Panc1 (cell line): ENCODE results near the gene MAGI1. TPM values are rescaled to one million over a fixed set of nuclear protein-coding genes. Genes with fewer than 3 reads are reported as not detected.

Experiments
- ATAC-seq: fragments of 200-7000 bp; cut with Tn5 transposase; 2 replicates; pipeline ENCODE4 v1.9.1; 2020; ENCODE audit warnings: mild to moderate bottlenecking, moderate library complexity
- BruUV-seq: library from RNA; stranded (reverse); fragments of 400-500 nt; replicated peaks from 2 replicates; lab custom pipeline; 2021; lab: Mats Ljungman, UMichigan
- CTCF ChIA-PET: fragments of 300-600 bp; sonication (Branson Sonifier 250); formaldehyde crosslinking; loops from one replicate; lab custom pipeline; 2022; ENCODE audit warnings: antibody characterized with exemption; lab: Charles Lee
- POLR2A ChIA-PET: fragments of 300-600 bp; sonication (Branson Sonifier 250); formaldehyde crosslinking; loops from one replicate; lab custom pipeline; 2022; ENCODE audit warnings: antibody characterized with exemption; lab: Charles Lee
- DNase-seq: peaks from one replicate; pipeline ENCODE4 v3.0.0-alpha.2; 2010; ENCODE audit warnings: low read depth, low spot score
- H3K27ac ChIP-seq: 2 replicates; pipeline ENCODE4 v1.5.1; 2011; ENCODE audit warnings: mild to moderate bottlenecking, low read length, inconsistent platforms
- H3K27me3 ChIP-seq: fragments of 200-500 bp; sonication (Bioruptor generic); 2 replicates; pipeline ENCODE4 v1.6.0; 2014; ENCODE audit warnings: low read length, inconsistent platforms; ENCODE audit not compliant: control insufficient read depth, insufficient read depth
- H3K36me3 ChIP-seq: fragments of 200-500 bp; sonication (Bioruptor generic); 2 replicates; pipeline ENCODE4 v1.5.1; 2014; ENCODE audit warnings: inconsistent platforms, mild to moderate bottlenecking, low read length, moderate library complexity; ENCODE audit not compliant: control insufficient read depth, insufficient read depth
- H3K4me1 ChIP-seq: 2 replicates; pipeline ENCODE4 v1.5.1; 2011; ENCODE audit warnings: inconsistent platforms, mild to moderate bottlenecking, low read length, moderate library complexity; ENCODE audit not compliant: control insufficient read depth, insufficient read depth
- H3K4me3 ChIP-seq, 2 experiments: 2 replicates each; pipeline ENCODE4 v1.5.1; 2011 to 2012; ENCODE audit warnings: low read depth in 2 of 2, low read length in 2 of 2, mild to moderate bottlenecking in 2 of 2, inconsistent platforms in 1 of 2, moderate library complexity in 1 of 2
- H3K9me3 ChIP-seq: fragments of 200-500 bp; sonication (Bioruptor generic); 2 replicates; pipeline ENCODE4 v1.5.1; 2014; ENCODE audit warnings: low read depth, mild to moderate bottlenecking, inconsistent platforms, low read length, moderate library complexity; ENCODE audit not compliant: control insufficient read depth, insufficient read depth
- POLR2AphosphoS5 ChIP-seq: IDR thresholded peaks from 2 replicates; pipeline ENCODE4 v1.6.1; 2012; ENCODE audit warnings: mild to moderate bottlenecking, low read depth, low read length, moderate library complexity
- SIN3A ChIP-seq: IDR thresholded peaks from 2 replicates; pipeline ENCODE4 v1.6.1; 2012; ENCODE audit warnings: low read depth, mild to moderate bottlenecking, low read length, moderate library complexity, borderline replicate concordance; ENCODE audit not compliant: insufficient read depth
- TCF7L2 ChIP-seq: IDR thresholded peaks from 2 replicates; pipeline ENCODE4 v1.6.1; 2011; ENCODE audit warnings: mild to moderate bottlenecking, low read depth, low read length, inconsistent platforms
- in situ Hi-C: cut with HindIII; loops from 2 replicates; pipeline ENCODE4 v1.10.0; 2016; ENCODE audit warnings: low sequenced_read_pairs, low pct_unique_long_range_greater_than_20kb
- intact Hi-C: fragments of 100-400 bp; cut with micrococcal nuclease; formaldehyde crosslinking; loops from one replicate; pipeline ENCODE4 v1.10.0; 2022; ENCODE audit not compliant: unreplicated experiment
- total RNA-seq: library from RNA; stranded (reverse); gene quantifications from one replicate; pipeline ENCODE4 v1.2.1, GENCODE V29; 2021; ENCODE audit not compliant: unreplicated experiment
- TF ChIP-seq, protein P1 (sequence below), 2 experiments: IDR thresholded peaks; 2 replicates each; pipeline ENCODE4 v1.6.1; 2011 to 2012; ENCODE audit warnings: low read depth in 2 of 2, control low read depth in 1 of 2, low read length in 1 of 2, mild to moderate bottlenecking in 1 of 2, moderate library complexity in 1 of 2; ENCODE audit not compliant: insufficient read depth in 1 of 2
- TF ChIP-seq, protein P2 (sequence below): fragments of 450-650 bp; IDR thresholded peaks from 2 replicates; pipeline ENCODE4 v1.5.1; 2017; ENCODE audit warnings: mild to moderate bottlenecking

The MAGI1 gene
- total RNA-seq, 1 experiment from 2014 or later, result 9.5 TPM

DNA sequence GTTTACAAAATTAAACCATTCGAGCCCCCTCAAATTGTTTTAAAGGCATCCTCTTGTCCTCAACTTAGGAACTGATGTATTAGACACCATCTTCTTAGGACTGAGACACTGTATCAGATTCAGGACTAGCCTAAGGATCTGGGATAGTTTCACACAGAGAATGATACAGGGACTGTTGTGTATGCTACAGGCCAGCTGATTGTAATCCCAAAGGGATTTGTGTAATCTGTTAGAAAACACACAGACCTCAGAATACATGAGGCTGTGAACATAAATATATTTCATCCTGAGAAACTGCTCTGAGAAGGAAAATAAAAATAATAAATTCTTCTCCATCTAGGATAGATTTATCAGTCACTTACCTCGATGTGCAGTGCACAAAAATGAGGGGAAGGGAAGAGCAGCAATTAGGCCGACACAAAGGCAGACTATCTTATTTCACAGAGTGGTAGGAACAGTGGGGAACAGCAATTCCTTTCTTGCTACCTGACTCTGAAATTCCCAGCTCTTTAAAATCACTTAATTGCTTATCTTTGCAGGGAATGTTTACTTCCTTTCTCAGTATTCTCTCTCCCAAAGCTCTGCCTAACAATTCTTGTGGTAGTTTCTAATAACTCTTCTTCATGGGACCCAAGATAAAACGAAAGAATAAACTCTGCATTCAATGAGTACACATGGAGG, 322.5 kb downstream of the MAGI1 start:
- H3K27ac ChIP-seq, result no peak overlapping the region
- H3K27me3 ChIP-seq, result no peaks in the 10 kb centered on the region
- ATAC-seq, result no peak
- H3K4me3 ChIP-seq, result no peak overlapping the region
- no peaks in the 10 kb centered on the region for H3K36me3 ChIP-seq
- no peak for DNase-seq
- intact Hi-C loops (no loop called here), in situ Hi-C loops (no loop called here)
- POLR2A ChIA-PET, result no interaction called here
- no TSS peak for BruUV-seq
- TF ChIP-seq TCF7L2 (no peak), POLR2AphosphoS5 (no peak), SIN3A (no peak)
- TF ChIP-seq, protein P1, sequence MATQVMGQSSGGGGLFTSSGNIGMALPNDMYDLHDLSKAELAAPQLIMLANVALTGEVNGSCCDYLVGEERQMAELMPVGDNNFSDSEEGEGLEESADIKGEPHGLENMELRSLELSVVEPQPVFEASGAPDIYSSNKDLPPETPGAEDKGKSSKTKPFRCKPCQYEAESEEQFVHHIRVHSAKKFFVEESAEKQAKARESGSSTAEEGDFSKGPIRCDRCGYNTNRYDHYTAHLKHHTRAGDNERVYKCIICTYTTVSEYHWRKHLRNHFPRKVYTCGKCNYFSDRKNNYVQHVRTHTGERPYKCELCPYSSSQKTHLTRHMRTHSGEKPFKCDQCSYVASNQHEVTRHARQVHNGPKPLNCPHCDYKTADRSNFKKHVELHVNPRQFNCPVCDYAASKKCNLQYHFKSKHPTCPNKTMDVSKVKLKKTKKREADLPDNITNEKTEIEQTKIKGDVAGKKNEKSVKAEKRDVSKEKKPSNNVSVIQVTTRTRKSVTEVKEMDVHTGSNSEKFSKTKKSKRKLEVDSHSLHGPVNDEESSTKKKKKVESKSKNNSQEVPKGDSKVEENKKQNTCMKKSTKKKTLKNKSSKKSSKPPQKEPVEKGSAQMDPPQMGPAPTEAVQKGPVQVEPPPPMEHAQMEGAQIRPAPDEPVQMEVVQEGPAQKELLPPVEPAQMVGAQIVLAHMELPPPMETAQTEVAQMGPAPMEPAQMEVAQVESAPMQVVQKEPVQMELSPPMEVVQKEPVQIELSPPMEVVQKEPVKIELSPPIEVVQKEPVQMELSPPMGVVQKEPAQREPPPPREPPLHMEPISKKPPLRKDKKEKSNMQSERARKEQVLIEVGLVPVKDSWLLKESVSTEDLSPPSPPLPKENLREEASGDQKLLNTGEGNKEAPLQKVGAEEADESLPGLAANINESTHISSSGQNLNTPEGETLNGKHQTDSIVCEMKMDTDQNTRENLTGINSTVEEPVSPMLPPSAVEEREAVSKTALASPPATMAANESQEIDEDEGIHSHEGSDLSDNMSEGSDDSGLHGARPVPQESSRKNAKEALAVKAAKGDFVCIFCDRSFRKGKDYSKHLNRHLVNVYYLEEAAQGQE (IDR thresholded peaks at IDR 0.05; ENCODE audit: insufficient read depth in 1 of 2, low read depth in 2 of 2, low read length in 1 of 2), result no peak
- TF ChIP-seq, protein P2, sequence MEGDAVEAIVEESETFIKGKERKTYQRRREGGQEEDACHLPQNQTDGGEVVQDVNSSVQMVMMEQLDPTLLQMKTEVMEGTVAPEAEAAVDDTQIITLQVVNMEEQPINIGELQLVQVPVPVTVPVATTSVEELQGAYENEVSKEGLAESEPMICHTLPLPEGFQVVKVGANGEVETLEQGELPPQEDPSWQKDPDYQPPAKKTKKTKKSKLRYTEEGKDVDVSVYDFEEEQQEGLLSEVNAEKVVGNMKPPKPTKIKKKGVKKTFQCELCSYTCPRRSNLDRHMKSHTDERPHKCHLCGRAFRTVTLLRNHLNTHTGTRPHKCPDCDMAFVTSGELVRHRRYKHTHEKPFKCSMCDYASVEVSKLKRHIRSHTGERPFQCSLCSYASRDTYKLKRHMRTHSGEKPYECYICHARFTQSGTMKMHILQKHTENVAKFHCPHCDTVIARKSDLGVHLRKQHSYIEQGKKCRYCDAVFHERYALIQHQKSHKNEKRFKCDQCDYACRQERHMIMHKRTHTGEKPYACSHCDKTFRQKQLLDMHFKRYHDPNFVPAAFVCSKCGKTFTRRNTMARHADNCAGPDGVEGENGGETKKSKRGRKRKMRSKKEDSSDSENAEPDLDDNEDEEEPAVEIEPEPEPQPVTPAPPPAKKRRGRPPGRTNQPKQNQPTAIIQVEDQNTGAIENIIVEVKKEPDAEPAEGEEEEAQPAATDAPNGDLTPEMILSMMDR, result no peak
- H3K9me3 ChIP-seq, result no peaks in the 10 kb centered on the region
- CTCF ChIA-PET, result no interaction called here
- no peaks in the 10 kb centered on the region for H3K4me1 ChIP-seq

DNA sequence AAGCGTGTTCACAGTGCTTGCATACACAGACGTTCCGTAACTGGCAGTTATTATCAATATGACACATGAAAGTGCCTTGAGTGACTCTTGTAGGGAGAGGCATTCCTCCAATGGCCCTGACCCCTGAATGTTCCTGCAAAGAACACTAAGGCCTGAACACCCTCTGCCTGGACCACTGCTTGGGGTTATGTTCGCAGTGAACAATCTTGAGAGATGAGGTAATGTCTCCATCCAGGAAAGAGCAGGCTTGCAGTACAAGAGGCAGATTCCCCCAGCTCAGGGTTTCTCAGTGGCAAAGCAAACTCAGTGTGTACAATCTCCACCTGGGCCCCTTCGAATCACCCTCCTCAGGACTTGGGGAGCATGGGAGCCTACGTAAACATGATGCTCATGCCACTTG, 324.6 kb downstream of the MAGI1 start:
- H3K27me3 ChIP-seq, result no peaks in the 10 kb centered on the region
- ChIA-PET POLR2A (no interaction called here), CTCF (no interaction called here)
- H3K27ac ChIP-seq, result no peak overlapping the region
- in situ Hi-C loops (no loop called here), intact Hi-C loops (no loop called here)
- H3K36me3 ChIP-seq, result no peaks in the 10 kb centered on the region
- H3K4me1 ChIP-seq, result no peaks in the 10 kb centered on the region
- no peaks in the 10 kb centered on the region for H3K9me3 ChIP-seq
- no peak for TF ChIP-seq POLR2AphosphoS5
- TF ChIP-seq TCF7L2, result no peak
- TF ChIP-seq, protein P1 (IDR thresholded peaks at IDR 0.05; ENCODE audit: insufficient read depth in 1 of 2, low read depth in 2 of 2, low read length in 1 of 2), result no peak
- TF ChIP-seq, protein P2, result no peak
- no peak for TF ChIP-seq SIN3A
- no peak for ATAC-seq
- BruUV-seq, result no TSS peak
- DNase-seq, result no peak
- H3K4me3 ChIP-seq, result no peak overlapping the region
